Esophagus squamous epithelium (tissue), 4 donors: ENCODE measurements around the gene GXYLT1.

Experiments
- CTCF ChIP-seq, 6 experiments: fragments of 450-650 bp in 4 of 6; fragments of 200-600 bp in 2 of 6; sonication (generic) in 2 of 6; IDR thresholded peaks; one replicate each; pipeline ENCODE4 v1.5.1; 2016 to 2019; ENCODE audit warnings: antibody characterized with exemption in 6 of 6, mild to moderate bottlenecking in 4 of 6, moderate library complexity in 4 of 6
- POLR2A ChIP-seq, 4 donors: fragments of 450-650 bp; IDR thresholded peaks; one replicate each; pipeline ENCODE4 v1.6.1; 2017; ENCODE audit warnings: antibody characterized with exemption in 4 of 4, mild to moderate bottlenecking in 4 of 4, moderate library complexity in 3 of 4

GRCh38 chr12:42039577-42039976 lies 105.1 kb downstream of the GXYLT1 start:
- no peak for TF ChIP-seq CTCF (IDR thresholded peaks at IDR 0.05)
- no peak for TF ChIP-seq POLR2A (IDR thresholded peaks at IDR 0.05)
